HG03103 (cell line): ENCODE results near the gene VGLL2.

ENCODE experiments used
- ATAC-seq: cut with Tn5 transposase; IDR thresholded peaks from one replicate; pipeline ENCODE4 v1.9.1; 2021; ENCODE audit warnings: low read depth; ENCODE audit not compliant: unreplicated experiment

VGLL2 gene

GRCh38 chr6:117268924-117269323 lies 3.6 kb downstream of the VGLL2 start:
- no peak for ATAC-seq

GRCh38 chr6:117269638-117270054 lies 4.3 kb downstream of the VGLL2 start:
- ATAC-seq, result no peak

GRCh38 chr6:117270055-117270842 lies 4.9 kb downstream of the VGLL2 start:
- ATAC-seq, result no peak

GRCh38 chr6:117270843-117271507 lies 5.6 kb downstream of the VGLL2 start:
- no peak for ATAC-seq

GRCh38 chr6:117272032-117272866 lies 6.9 kb downstream of the VGLL2 start:
- no peak for ATAC-seq

- ATAC-seq, result no peak
These were observed 7.5 kb downstream of the VGLL2 start for GRCh38 chr6:117272891-117273290.

GRCh38 chr6:117275205-117275604 lies 9.8 kb downstream of the VGLL2 start:
- no peak for ATAC-seq

GRCh38 chr6:117275711-117276110 lies 10.4 kb downstream of the VGLL2 start:
- ATAC-seq, result no peak

- ATAC-seq, result no peak
These were observed 11.5 kb downstream of the VGLL2 start for GRCh38 chr6:117276778-117277316.

- ATAC-seq, result no peak
These were observed 15.6 kb downstream of the VGLL2 start for GRCh38 chr6:117280922-117281321.

- no peak for ATAC-seq
These were observed 22.8 kb downstream of the VGLL2 start for GRCh38 chr6:117288083-117288715.

- ATAC-seq, result no peak
These were observed 25.0 kb downstream of the VGLL2 start for GRCh38 chr6:117290173-117290846.

GRCh38 chr6:117298941-117299340 lies 33.6 kb downstream of the VGLL2 start:
- ATAC-seq, result no peak

- no peak for ATAC-seq
These were observed 38.0 kb downstream of the VGLL2 start for GRCh38 chr6:117303323-117303722.

GRCh38 chr6:117304446-117304845 lies 39.1 kb downstream of the VGLL2 start:
- no peak for ATAC-seq

- ATAC-seq, result no peak
These were observed 41.0 kb downstream of the VGLL2 start for GRCh38 chr6:117306227-117306790.

GRCh38 chr6:117307655-117308054 lies 42.3 kb downstream of the VGLL2 start:
- no peak for ATAC-seq

- no peak for ATAC-seq
These were observed 43.7 kb downstream of the VGLL2 start for GRCh38 chr6:117309069-117309468.

GRCh38 chr6:117309611-117310010 lies 44.3 kb downstream of the VGLL2 start:
- ATAC-seq, result no peak

GRCh38 chr6:117311310-117311709 lies 46.0 kb downstream of the VGLL2 start:
- no peak for ATAC-seq
